HepG2 (cell line): Measurements from ENCODE around the gene SOAT2. TPM values are rescaled to one million over a fixed set of nuclear protein-coding genes. Genes with fewer than 3 reads are reported as not detected.

Experiments used
- ATAC-seq: fragments of 200-7000 bp; cut with Tn5 transposase; 3 replicates; pipeline ENCODE4 v1.9.1; 2020; ENCODE audit warnings: mild to moderate bottlenecking, moderate library complexity
- BruUV-seq: library from RNA; stranded (reverse); fragments of 400-500 nt; replicated peaks from 2 replicates; lab custom pipeline; 2021; lab: Mats Ljungman, UMichigan
- CTCF ChIA-PET: fragments of 300-600 bp; formaldehyde crosslinking; extraction: SDS; loops from one replicate; lab custom pipeline; 2021; ENCODE audit warnings: low total read pairs, inconsistent platforms, low intra/inter-chr PET ratio; lab: Yijun Ruan, JAX
- POLR2A ChIA-PET: fragments of 350-600 bp; sonication (Branson Sonifier 250); formaldehyde crosslinking; loops from one replicate; lab custom pipeline; 2020; ENCODE audit warnings: antibody characterized with exemption, inconsistent platforms; lab: Yijun Ruan, JAX
- DNase-seq: peaks from one replicate; pipeline ENCODE4 v3.0.0-alpha.2; 2015; ENCODE audit warnings: low spot score
- FAIRE-seq: peaks from 3 replicates; lab custom pipeline; 2011; peaks lifted over from hg19 to GRCh38; lab: Jason Lieb, UNC
- H2AFZ ChIP-seq: one replicate; pipeline ENCODE4 v1.6.1; 2011; ENCODE audit warnings: low read length, inconsistent platforms
- H3K27ac ChIP-seq: fragments of 300-600 bp; 3 replicates; pipeline ENCODE4 v1.8.0; 2011; ENCODE audit warnings: mixed run types, mild to moderate bottlenecking, mixed read lengths, low read length, inconsistent platforms; ENCODE audit not compliant: insufficient read depth; ENCODE audit errors: extremely low read length
- H3K27me3 ChIP-seq, 2 experiments: fragments of 200-600 bp in 1 of 2; 2 replicates in 1 of 2; 3 replicates in 1 of 2; pipeline versions ENCODE4 v1.6.0 to v1.8.0; 2011; ENCODE audit warnings: low read length in 2 of 2, mild to moderate bottlenecking in 2 of 2, moderate library complexity in 2 of 2, inconsistent platforms in 1 of 2; ENCODE audit not compliant: insufficient read depth in 2 of 2, control insufficient read depth in 1 of 2
- H3K36me3 ChIP-seq, 2 experiments: fragments of 200-600 bp in 1 of 2; replicated peaks in 1 of 2; 2 replicates in 1 of 2; 3 replicates in 1 of 2; pipeline versions ENCODE4 v1.5.1 to v1.8.0; 2011; ENCODE audit warnings: low read length in 2 of 2, inconsistent platforms in 1 of 2; ENCODE audit not compliant: insufficient read depth in 2 of 2, control insufficient read depth in 1 of 2
- H3K4me1 ChIP-seq: 2 replicates; pipeline ENCODE4 v1.5.1; 2012; ENCODE audit warnings: low read length, inconsistent platforms; ENCODE audit not compliant: insufficient read depth
- H3K4me2 ChIP-seq: 2 replicates; pipeline ENCODE4 v1.6.0; 2011; ENCODE audit warnings: low read depth, low read length, inconsistent platforms
- H3K4me3 ChIP-seq, 3 experiments: fragments of 200-600 bp in 1 of 3; sonication (generic), shearing (Covaris generic) in 1 of 3; replicated peaks in 1 of 3; 2 replicates each; pipeline ENCODE4 v1.5.1; 2011 to 2016; ENCODE audit warnings: low read length in 3 of 3, inconsistent platforms in 2 of 3, low read depth in 2 of 3, mild to moderate bottlenecking in 2 of 3, control low read depth in 1 of 3, mixed read lengths in 1 of 3; ENCODE audit not compliant: insufficient read depth in 1 of 3
- H3K79me2 ChIP-seq: one replicate; pipeline ENCODE4 v1.6.1; 2011; ENCODE audit warnings: low read length, inconsistent platforms; ENCODE audit not compliant: insufficient read depth
- H3K9ac ChIP-seq: 2 replicates; pipeline ENCODE4 v1.6.0; 2011; ENCODE audit warnings: mild to moderate bottlenecking, low read depth, low read length, inconsistent platforms; ENCODE audit not compliant: insufficient read depth
- H3K9me3 ChIP-seq: 2 replicates; pipeline ENCODE4 v1.5.1; 2012; ENCODE audit warnings: mild to moderate bottlenecking, low read length
- H4K20me1 ChIP-seq: 2 replicates; pipeline ENCODE4 v1.6.0; 2011; ENCODE audit warnings: inconsistent platforms, mild to moderate bottlenecking, low read length, moderate library complexity; ENCODE audit not compliant: insufficient read depth
- CHD4 ChIP-seq: fragments of 200-600 bp; sonication (generic); IDR thresholded peaks from 2 replicates; pipeline ENCODE4 v1.7.0; 2017; ENCODE audit warnings: mild to moderate bottlenecking, low read length, borderline replicate concordance
- KLF15 ChIP-seq: sonication (generic); formaldehyde crosslinking; IDR thresholded peaks from 2 replicates; pipeline ENCODE4 v1.8.1; 2023; ENCODE audit warnings: borderline replicate concordance, mild to moderate bottlenecking, inconsistent platforms, missing genetic modification reagents, mixed read lengths
- PCBP1 ChIP-seq: fragments of 200-400 bp; formaldehyde crosslinking; IDR thresholded peaks from 2 replicates; pipeline ENCODE4 v1.6.1; 2017; ENCODE audit warnings: mild to moderate bottlenecking, low read depth, low read length, borderline replicate concordance
- TEAD2 ChIP-seq: sonication (generic); formaldehyde crosslinking; IDR thresholded peaks from 2 replicates; pipeline ENCODE4 v1.9.0; 2021; ENCODE audit warnings: missing genetic modification reagents
- ZEB1 ChIP-seq: IDR thresholded peaks from 2 replicates; pipeline ENCODE4 v1.6.1; 2012; ENCODE audit warnings: mild to moderate bottlenecking, low read depth, inconsistent platforms; ENCODE audit not compliant: insufficient replicate concordance
- ZNF552 ChIP-seq: sonication (generic); formaldehyde crosslinking; IDR thresholded peaks from 2 replicates; pipeline ENCODE4 v1.9.0; 2022; ENCODE audit warnings: missing genetic modification reagents, mild to moderate bottlenecking, borderline replicate concordance
- ZNF660 ChIP-seq: sonication (generic); formaldehyde crosslinking; IDR thresholded peaks from 2 replicates; pipeline ENCODE4 v1.5.1; 2020; ENCODE audit warnings: mild to moderate bottlenecking, low read depth, missing genetic modification reagents, borderline replicate concordance
- WGBS: methylation state at CpG from one replicate; pipeline ENCODE4 v1.1.6; 2017; ENCODE audit warnings: low lambda C conversion rate; 5-methylcytosine and 5-hydroxymethylcytosine counted together
- in situ Hi-C: cut with HindIII; loops from 2 replicates; pipeline ENCODE4 v1.10.0; 2017; ENCODE audit warnings: low pct_unique_long_range_greater_than_20kb; ENCODE audit not compliant: extremely low pct_ligation_motif_present
- intact Hi-C: fragments of 100-400 bp; cut with micrococcal nuclease; formaldehyde crosslinking; loops from one replicate; pipeline ENCODE4 v1.10.0; 2022; ENCODE audit not compliant: unreplicated experiment
- polyA plus RNA-seq, 8 experiments: library from polyadenylated mRNA; depleted of rRNA in 3 of 8; stranded (reverse) in 7 of 8; unstranded in 1 of 8; fragments of >200 nt; fragmentation: Illumina TruSeq in 4 of 8; extraction: Trizol in 4 of 8; gene quantifications; 2 replicates each; pipeline versions ENCODE4 v1.2.1 to v1.2.3, GENCODE V29; 2011 to 2016; ENCODE audit warnings: low read depth in 4 of 8, missing spikeins in 1 of 8, mixed read lengths in 1 of 8; ENCODE audit not compliant: insufficient read depth in 1 of 8
- total RNA-seq, 5 experiments: library from RNA; depleted of rRNA; stranded (reverse); fragments of >200 nt; fragmentation: Illumina TruSeq; extraction: Trizol; gene quantifications; 2 replicates each; pipeline ENCODE4 v1.2.3, GENCODE V29; 2016; ENCODE audit warnings: low read depth in 1 of 5
- TF ChIP-seq, protein P1 (sequence below): sonication (generic); formaldehyde crosslinking; IDR thresholded peaks from 2 replicates; pipeline ENCODE4 v1.5.1; 2020; ENCODE audit warnings: missing genetic modification reagents, mild to moderate bottlenecking, borderline replicate concordance
- TF ChIP-seq, protein P2 (sequence below): sonication (generic); formaldehyde crosslinking; IDR thresholded peaks from 2 replicates; pipeline ENCODE4 v1.4.0; 2020; ENCODE audit warnings: missing genetic modification reagents, borderline replicate concordance
- TF ChIP-seq, protein P3 (sequence below): sonication (generic); formaldehyde crosslinking; IDR thresholded peaks from 2 replicates; pipeline ENCODE4 v1.9.0; 2021; ENCODE audit warnings: mild to moderate bottlenecking, missing genetic modification reagents

SOAT2 gene
- total and polyA plus RNA-seq, 2 of the 13 experiments (the other 11 are each of a cell fraction or from before 2014, with no cell fraction given) = 14.9 to 108 TPM

DNA sequence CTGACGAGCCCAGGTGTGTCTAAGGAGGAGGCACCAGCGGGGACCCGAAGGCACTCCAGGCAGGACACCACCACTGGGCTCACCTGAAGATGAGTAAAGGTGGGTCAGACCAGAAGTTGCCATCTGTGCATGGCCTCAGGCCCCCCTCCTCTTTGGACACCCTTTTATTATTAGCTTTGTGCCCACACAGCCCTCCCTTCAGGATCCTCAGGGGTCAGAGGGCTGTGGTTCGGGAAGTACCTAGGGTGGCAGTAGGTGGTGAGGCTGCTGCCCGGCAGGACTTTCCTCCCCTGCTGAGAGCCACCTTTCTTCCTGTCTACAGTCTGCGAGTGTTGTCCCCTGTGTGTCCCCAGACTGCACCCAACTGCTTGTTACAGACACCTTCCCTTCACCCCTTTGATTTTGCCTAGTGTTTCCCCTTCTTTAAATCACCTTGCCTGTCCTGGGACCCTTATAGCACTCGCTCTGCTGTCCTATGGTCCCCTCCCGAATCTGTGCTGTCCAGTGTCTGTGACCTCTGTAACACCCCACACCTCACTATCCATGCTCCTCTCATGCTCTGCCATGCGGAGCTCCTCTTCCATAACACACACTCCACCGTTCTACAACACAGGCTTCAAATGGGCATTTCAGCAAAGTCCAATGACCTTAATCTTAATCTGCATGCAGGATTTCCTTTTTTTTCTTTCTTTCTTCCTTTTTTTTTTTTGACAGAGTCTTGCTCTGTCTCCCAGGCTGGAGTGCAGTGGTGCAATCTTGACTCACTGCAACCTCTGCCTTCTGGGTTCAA, 25.7 kb downstream of the SOAT2 start (continued):
- TF ChIP-seq, protein P1, sequence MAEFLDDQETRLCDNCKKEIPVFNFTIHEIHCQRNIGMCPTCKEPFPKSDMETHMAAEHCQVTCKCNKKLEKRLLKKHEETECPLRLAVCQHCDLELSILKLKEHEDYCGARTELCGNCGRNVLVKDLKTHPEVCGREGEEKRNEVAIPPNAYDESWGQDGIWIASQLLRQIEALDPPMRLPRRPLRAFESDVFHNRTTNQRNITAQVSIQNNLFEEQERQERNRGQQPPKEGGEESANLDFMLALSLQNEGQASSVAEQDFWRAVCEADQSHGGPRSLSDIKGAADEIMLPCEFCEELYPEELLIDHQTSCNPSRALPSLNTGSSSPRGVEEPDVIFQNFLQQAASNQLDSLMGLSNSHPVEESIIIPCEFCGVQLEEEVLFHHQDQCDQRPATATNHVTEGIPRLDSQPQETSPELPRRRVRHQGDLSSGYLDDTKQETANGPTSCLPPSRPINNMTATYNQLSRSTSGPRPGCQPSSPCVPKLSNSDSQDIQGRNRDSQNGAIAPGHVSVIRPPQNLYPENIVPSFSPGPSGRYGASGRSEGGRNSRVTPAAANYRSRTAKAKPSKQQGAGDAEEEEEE = no peak
- no peak for TF ChIP-seq PCBP1
- TF ChIP-seq ZEB1 = no peak
- TF ChIP-seq, all 625 proteins: peak for 0

DNA sequence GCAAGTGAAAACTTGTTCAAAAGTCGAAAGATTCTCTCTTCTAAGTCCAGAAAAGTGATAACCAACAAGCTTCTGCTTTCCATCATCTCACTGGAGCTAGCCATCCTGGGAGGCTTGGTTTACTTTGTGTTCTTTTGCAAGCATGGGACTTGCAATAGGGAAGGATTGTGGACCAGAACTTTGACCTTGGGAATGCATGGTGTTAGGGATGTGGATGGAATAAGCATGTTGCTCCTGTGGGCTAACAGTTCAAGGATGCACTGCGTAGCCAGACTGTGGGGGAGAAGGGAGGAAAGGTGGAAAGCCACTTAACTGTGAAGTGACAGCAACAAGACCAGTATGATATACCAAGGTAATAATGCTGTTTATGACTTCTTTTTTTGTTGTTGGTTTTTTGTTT, 28.6 kb downstream of the SOAT2 start:
- no peaks in the 10 kb centered on the region for H3K79me2 ChIP-seq
- 8% methylated on average over 2 of the region's 2 CpGs for WGBS
- ChIA-PET CTCF (no interaction called here), POLR2A (interaction anchor here (0.7 to 1.2 kb wide), 2 partner anchors 29 to 53 kb away, joined by 3 to 4 read pairs; partner anchors contain the start of genes SOAT2 and SPRYD3)
- in situ Hi-C loops (no loop called here), intact Hi-C loops (no loop called here)
- no peaks in the 10 kb centered on the region for H3K9me3 ChIP-seq
- H3K4me3 ChIP-seq = no peak overlapping the region
- H2AFZ ChIP-seq = no peak overlapping the region
- H3K36me3 ChIP-seq = no peaks in the 10 kb centered on the region
- peaks cover 28% of the 10 kb centered on the region for H3K4me1 ChIP-seq
- BruUV-seq = no TSS peak
- no peaks in the 10 kb centered on the region for H4K20me1 ChIP-seq
- peak; percentile 78 for ATAC-seq
- H3K9ac ChIP-seq = no peak overlapping the region
- DNase-seq = peak; percentile 45
- FAIRE-seq = peak; percentile 86
- H3K4me2 ChIP-seq = no peak overlapping the region; the same call in 1 of the 2 replicates
- no peaks in the 10 kb centered on the region for H3K27me3 ChIP-seq
- no peak overlapping the region for H3K27ac ChIP-seq
- TF ChIP-seq, protein P2, sequence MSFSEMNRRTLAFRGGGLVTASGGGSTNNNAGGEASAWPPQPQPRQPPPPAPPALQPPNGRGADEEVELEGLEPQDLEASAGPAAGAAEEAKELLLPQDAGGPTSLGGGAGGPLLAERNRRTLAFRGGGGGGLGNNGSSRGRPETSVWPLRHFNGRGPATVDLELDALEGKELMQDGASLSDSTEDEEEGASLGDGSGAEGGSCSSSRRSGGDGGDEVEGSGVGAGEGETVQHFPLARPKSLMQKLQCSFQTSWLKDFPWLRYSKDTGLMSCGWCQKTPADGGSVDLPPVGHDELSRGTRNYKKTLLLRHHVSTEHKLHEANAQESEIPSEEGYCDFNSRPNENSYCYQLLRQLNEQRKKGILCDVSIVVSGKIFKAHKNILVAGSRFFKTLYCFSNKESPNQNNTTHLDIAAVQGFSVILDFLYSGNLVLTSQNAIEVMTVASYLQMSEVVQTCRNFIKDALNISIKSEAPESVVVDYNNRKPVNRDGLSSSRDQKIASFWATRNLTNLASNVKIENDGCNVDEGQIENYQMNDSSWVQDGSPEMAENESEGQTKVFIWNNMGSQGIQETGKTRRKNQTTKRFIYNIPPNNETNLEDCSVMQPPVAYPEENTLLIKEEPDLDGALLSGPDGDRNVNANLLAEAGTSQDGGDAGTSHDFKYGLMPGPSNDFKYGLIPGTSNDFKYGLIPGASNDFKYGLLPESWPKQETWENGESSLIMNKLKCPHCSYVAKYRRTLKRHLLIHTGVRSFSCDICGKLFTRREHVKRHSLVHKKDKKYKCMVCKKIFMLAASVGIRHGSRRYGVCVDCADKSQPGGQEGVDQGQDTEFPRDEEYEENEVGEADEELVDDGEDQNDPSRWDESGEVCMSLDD = no peak
- no peak for TF ChIP-seq KLF15
- TF ChIP-seq ZNF552 (CRISPR knock-in tag) = no peak
- TF ChIP-seq ZNF660 (CRISPR knock-in tag) = no peak
- no peak for TF ChIP-seq TEAD2
- no peak for TF ChIP-seq CHD4
- TF ChIP-seq, protein P3, sequence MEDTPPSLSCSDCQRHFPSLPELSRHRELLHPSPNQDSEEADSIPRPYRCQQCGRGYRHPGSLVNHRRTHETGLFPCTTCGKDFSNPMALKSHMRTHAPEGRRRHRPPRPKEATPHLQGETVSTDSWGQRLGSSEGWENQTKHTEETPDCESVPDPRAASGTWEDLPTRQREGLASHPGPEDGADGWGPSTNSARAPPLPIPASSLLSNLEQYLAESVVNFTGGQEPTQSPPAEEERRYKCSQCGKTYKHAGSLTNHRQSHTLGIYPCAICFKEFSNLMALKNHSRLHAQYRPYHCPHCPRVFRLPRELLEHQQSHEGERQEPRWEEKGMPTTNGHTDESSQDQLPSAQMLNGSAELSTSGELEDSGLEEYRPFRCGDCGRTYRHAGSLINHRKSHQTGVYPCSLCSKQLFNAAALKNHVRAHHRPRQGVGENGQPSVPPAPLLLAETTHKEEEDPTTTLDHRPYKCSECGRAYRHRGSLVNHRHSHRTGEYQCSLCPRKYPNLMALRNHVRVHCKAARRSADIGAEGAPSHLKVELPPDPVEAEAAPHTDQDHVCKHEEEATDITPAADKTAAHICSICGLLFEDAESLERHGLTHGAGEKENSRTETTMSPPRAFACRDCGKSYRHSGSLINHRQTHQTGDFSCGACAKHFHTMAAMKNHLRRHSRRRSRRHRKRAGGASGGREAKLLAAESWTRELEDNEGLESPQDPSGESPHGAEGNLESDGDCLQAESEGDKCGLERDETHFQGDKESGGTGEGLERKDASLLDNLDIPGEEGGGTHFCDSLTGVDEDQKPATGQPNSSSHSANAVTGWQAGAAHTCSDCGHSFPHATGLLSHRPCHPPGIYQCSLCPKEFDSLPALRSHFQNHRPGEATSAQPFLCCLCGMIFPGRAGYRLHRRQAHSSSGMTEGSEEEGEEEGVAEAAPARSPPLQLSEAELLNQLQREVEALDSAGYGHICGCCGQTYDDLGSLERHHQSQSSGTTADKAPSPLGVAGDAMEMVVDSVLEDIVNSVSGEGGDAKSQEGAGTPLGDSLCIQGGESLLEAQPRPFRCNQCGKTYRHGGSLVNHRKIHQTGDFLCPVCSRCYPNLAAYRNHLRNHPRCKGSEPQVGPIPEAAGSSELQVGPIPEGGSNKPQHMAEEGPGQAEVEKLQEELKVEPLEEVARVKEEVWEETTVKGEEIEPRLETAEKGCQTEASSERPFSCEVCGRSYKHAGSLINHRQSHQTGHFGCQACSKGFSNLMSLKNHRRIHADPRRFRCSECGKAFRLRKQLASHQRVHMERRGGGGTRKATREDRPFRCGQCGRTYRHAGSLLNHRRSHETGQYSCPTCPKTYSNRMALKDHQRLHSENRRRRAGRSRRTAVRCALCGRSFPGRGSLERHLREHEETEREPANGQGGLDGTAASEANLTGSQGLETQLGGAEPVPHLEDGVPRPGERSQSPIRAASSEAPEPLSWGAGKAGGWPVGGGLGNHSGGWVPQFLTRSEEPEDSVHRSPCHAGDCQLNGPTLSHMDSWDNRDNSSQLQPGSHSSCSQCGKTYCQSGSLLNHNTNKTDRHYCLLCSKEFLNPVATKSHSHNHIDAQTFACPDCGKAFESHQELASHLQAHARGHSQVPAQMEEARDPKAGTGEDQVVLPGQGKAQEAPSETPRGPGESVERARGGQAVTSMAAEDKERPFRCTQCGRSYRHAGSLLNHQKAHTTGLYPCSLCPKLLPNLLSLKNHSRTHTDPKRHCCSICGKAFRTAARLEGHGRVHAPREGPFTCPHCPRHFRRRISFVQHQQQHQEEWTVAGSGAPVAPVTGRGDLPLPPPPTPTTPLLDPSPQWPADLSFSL (CRISPR knock-in tag) = no peak
